ENCODE results near the gene CLDND1. TPM values are rescaled to one million over a fixed set of nuclear protein-coding genes. Genes with fewer than 3 reads are reported as not detected.

Gene CLDND1
- total and polyA plus RNA-seq, 10 of the 15 experiments (the other 5 are each of a cell fraction or from before 2014, with no cell fraction given), result 97.8 to 225 (median 152) TPM

DNA sequence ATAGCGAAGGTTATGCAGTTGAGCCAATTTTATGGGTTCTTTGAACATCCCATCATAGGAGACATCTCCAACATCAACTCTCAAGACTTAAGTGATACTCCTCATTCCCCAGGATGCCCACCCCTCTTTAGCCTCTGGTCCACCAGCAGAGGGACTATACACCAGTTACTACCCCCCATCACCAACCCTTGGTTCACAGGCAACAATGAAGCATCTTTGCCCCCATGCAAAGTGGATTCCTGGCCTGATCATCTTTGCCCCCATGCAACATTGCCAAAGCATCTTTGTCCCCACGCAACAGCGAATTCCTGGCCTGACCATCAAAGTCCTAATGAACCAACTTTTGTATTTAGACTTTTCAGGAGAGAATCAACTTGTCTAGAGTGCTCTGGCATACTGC, 28.1 kb upstream of the CLDND1 start:
- peaks cover 20% of the 10 kb centered on the region; the same call in 1 of the 2 replicates for H3K4me1 ChIP-seq (ENCODE audit: control insufficient read depth, insufficient read depth, low read length)
- H2AFZ ChIP-seq (ENCODE audit: control insufficient read depth, low read depth, low read length), result no peak overlapping the region
- H3K4me2 ChIP-seq (ENCODE audit: control insufficient read depth, insufficient read depth), result peak overlapping the region; percentile 57
- ChIA-PET SMC1A (ENCODE audit: uncharacterized antibody, unreplicated experiment) (interaction anchor here (0.7 to 23.6 kb wide), 9 partner anchors 11 to 189 kb away, joined by 3 to 603 read pairs (median 4); partner anchors contain the start of genes CLDND1 and GPR15), POLR2A (interaction anchor here (1.5 to 23.2 kb wide), 4 partner anchors 11 to 22 kb away, joined by 4 to 350 read pairs (median 25); partner anchors contain the start of gene GPR15), RAD21 (ENCODE audit: unreplicated experiment) (interaction anchor here (0.9 to 20.2 kb wide), 6 partner anchors 9 to 31 kb away, joined by 3 to 511 read pairs (median 8); partner anchors contain the start of genes CLDND1 and GPR15), CTCF (interaction anchor here (0.7 to 2.7 kb wide), 5 partner anchors 10 to 18 kb away, joined by 4 to 14 read pairs (median 8); partner anchors contain the start of gene GPR15)
- H3K36me3 ChIP-seq (ENCODE audit: control insufficient read depth in 2 of 2, insufficient read depth in 2 of 2, low read length in 1 of 2), result no peaks in the 10 kb centered on the region
- ATAC-seq (peak; percentile 0), DNase-seq (ENCODE audit: low read depth, low spot score) (no peak), FAIRE-seq (no peak)
- TF ChIP-seq POLR2A (IDR thresholded peaks at IDR 0.05; ENCODE audit: low read depth, low read length) (peak; percentile 18; the same call in 1 of the 2 replicates), ZNF24 (IDR thresholded peaks at IDR 0.05) (0 out of 2 replicates have a peak, but pooled peaks have one; percentile 41), GATAD2B (conservative IDR thresholded peaks at IDR 0.05; ENCODE audit: low read depth) (0 out of 2 replicates have a peak, but pooled peaks have one; percentile 30), JUNB (IDR thresholded peaks at IDR 0.05) (no peak), CBFB (IDR thresholded peaks at IDR 0.05; ENCODE audit: low read depth) (no peak), POLR2AphosphoS5 (IDR thresholded peaks at IDR 0.05; ENCODE audit: low read length) (peak; percentile 69)
- TF ChIP-seq, protein P1, sequence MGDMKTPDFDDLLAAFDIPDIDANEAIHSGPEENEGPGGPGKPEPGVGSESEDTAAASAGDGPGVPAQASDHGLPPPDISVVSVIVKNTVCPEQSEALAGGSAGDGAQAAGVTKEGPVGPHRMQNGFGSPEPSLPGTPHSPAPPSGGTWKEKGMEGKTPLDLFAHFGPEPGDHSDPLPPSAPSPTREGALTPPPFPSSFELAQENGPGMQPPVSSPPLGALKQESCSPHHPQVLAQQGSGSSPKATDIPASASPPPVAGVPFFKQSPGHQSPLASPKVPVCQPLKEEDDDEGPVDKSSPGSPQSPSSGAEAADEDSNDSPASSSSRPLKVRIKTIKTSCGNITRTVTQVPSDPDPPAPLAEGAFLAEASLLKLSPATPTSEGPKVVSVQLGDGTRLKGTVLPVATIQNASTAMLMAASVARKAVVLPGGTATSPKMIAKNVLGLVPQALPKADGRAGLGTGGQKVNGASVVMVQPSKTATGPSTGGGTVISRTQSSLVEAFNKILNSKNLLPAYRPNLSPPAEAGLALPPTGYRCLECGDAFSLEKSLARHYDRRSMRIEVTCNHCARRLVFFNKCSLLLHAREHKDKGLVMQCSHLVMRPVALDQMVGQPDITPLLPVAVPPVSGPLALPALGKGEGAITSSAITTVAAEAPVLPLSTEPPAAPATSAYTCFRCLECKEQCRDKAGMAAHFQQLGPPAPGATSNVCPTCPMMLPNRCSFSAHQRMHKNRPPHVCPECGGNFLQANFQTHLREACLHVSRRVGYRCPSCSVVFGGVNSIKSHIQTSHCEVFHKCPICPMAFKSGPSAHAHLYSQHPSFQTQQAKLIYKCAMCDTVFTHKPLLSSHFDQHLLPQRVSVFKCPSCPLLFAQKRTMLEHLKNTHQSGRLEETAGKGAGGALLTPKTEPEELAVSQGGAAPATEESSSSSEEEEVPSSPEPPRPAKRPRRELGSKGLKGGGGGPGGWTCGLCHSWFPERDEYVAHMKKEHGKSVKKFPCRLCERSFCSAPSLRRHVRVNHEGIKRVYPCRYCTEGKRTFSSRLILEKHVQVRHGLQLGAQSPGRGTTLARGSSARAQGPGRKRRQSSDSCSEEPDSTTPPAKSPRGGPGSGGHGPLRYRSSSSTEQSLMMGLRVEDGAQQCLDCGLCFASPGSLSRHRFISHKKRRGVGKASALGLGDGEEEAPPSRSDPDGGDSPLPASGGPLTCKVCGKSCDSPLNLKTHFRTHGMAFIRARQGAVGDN (IDR thresholded peaks at IDR 0.05), result peak; percentile 1; the same call in 1 of the 2 replicates
- TF ChIP-seq, protein P2, sequence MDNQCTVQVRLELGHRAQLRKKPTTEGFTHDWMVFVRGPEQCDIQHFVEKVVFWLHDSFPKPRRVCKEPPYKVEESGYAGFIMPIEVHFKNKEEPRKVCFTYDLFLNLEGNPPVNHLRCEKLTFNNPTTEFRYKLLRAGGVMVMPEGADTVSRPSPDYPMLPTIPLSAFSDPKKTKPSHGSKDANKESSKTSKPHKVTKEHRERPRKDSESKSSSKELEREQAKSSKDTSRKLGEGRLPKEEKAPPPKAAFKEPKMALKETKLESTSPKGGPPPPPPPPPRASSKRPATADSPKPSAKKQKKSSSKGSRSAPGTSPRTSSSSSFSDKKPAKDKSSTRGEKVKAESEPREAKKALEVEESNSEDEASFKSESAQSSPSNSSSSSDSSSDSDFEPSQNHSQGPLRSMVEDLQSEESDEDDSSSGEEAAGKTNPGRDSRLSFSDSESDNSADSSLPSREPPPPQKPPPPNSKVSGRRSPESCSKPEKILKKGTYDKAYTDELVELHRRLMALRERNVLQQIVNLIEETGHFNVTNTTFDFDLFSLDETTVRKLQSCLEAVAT (IDR thresholded peaks at IDR 0.05), result 0 out of 2 replicates have a peak, but pooled peaks have one; percentile 23
- H4K20me1 ChIP-seq (ENCODE audit: control insufficient read depth, insufficient read depth), result no peaks in the 10 kb centered on the region
- intact Hi-C loops (cut with micrococcal nuclease; ENCODE audit: unreplicated experiment), result loop anchor here (10.0 kb wide), 1 partner anchor 864 kb away; no protein-coding TSS in a partner anchor
- in situ Hi-C loops (cut with MboI), result no loop called here
- peak overlapping the region; percentile 100 for H3K27ac ChIP-seq (ENCODE audit: control insufficient read depth, insufficient read depth)
- H3K9ac ChIP-seq (ENCODE audit: control insufficient read depth, insufficient read depth, low read length), result peak overlapping the region; percentile 94; the same call in 1 of the 2 replicates
- peaks cover 95% of the 10 kb centered on the region for H3K79me2 ChIP-seq (ENCODE audit: control insufficient read depth, insufficient read depth, low read length)
- H3K4me3 ChIP-seq, result peak overlapping the region; percentile 73; the same call in 1 of the 2 replicates
- BruUV-seq (replicated peaks), result no TSS peak
- WGBS (ENCODE audit: insufficient coverage, insufficient replicate concordance, low lambda C conversion rate, missing lambda C conversion rate), result 95% methylated on average over 3 of the region's 3 CpGs
- H3K27me3 ChIP-seq (replicated peaks in 1 of 2; ENCODE audit: control insufficient read depth in 2 of 2, insufficient read depth in 2 of 2, low read length in 1 of 2), result no peaks in the 10 kb centered on the region
- H3K9me3 ChIP-seq (replicated peaks; ENCODE audit: control insufficient read depth, insufficient read depth, low read length), result no peaks in the 10 kb centered on the region
